Activated CD8-positive, alpha-beta T cell treated with anti-CD3 and anti-CD28 coated beads, Interleukin-2, amount 10 ng/mL, durations not matched to agents 7 days and 5 days (primary cell): Measurements from ENCODE around the gene KBTBD2. TPM values are rescaled to one million over a fixed set of nuclear protein-coding genes. Genes with fewer than 3 reads are reported as not detected.
A peak's percentile ranks its signal among the peaks of the same experiment; 100 is the strongest.
"Not testable (repeated sequence)": the region's sequence is repeated elsewhere in the genome, so short reads cannot be mapped to it uniquely, and the experiment has no call there.

Experiments
- ATAC-seq: fragments of 150-1000 bp; cut with Tn5 transposase; one replicate; pipeline ENCODE4 v1.10.0; 2021; ENCODE audit warnings: moderate library complexity
- CTCF ChIA-PET: fragments of 350-600 bp; sonication (Branson Sonifier 250); formaldehyde crosslinking; loops from one replicate; lab custom pipeline; 2021; ENCODE audit warnings: antibody characterized with exemption; lab: Charles Lee
- POLR2A ChIA-PET: fragments of 350-600 bp; sonication (Branson Sonifier 250); formaldehyde crosslinking; loops from one replicate; lab custom pipeline; 2021; ENCODE audit warnings: antibody characterized with exemption; lab: Charles Lee
- DNase-seq: peaks from one replicate; pipeline ENCODE4 v3.0.0-alpha.2; 2020
- H3K27ac Mint-ChIP-seq: one replicate; pipeline ENCODE4 v1.8.0; 2021; ENCODE audit warnings: mild to moderate bottlenecking, mixed read lengths
- H3K27me3 Mint-ChIP-seq: one replicate; pipeline ENCODE4 v1.8.0; 2021; ENCODE audit warnings: low read depth, mixed read lengths
- H3K36me3 Mint-ChIP-seq: one replicate; pipeline ENCODE4 v1.8.0; 2021; ENCODE audit warnings: low read depth, mixed read lengths
- H3K4me1 Mint-ChIP-seq: one replicate; pipeline ENCODE4 v1.8.0; 2021; ENCODE audit warnings: low read depth, mixed read lengths
- H3K4me3 Mint-ChIP-seq: one replicate; pipeline ENCODE4 v1.8.0; 2021; ENCODE audit warnings: mild to moderate bottlenecking, mixed read lengths
- H3K9me3 Mint-ChIP-seq: one replicate; pipeline ENCODE4 v1.8.0; 2022; ENCODE audit warnings: mixed read lengths; ENCODE audit not compliant: insufficient read depth
- total RNA-seq, 2 experiments: library from RNA; stranded (reverse); gene quantifications; one replicate each; pipeline ENCODE4 v1.2.3, GENCODE V29; 2021

The KBTBD2 gene
- total RNA-seq: 10 to 100 TPM; 37.4 to 37.8 TPM

- peak within 1 kb of the TSS; percentile 95 for H3K4me3 Mint-ChIP-seq
- peaks cover 2% of the 10 kb centered on the region for H3K27me3 Mint-ChIP-seq
- ChIA-PET CTCF (interaction anchor here (0.6 to 3.5 kb wide), 6 partner anchors 10 to 217 kb away, joined by 3 to 34 read pairs (median 8); partner anchors contain the start of gene RP9), POLR2A (interaction anchor here (0.6 to 7.1 kb wide), 23 partner anchors 8 to 396 kb away, joined by 3 to 71 read pairs (median 4); partner anchors contain the start of genes AVL9 and NT5C3A)
- peaks cover 43% of the 10 kb centered on the region for H3K4me1 Mint-ChIP-seq
- DNase-seq (peak; percentile 87), ATAC-seq (peak; percentile 72)
- H3K27ac Mint-ChIP-seq: peak within 1 kb of the TSS; percentile 99
- no peaks in the 10 kb centered on the region for H3K9me3 Mint-ChIP-seq
- H3K36me3 Mint-ChIP-seq: peaks cover 27% of the 10 kb centered on the region
Observed at GRCh38 chr7:32891043-32891799, at the start of gene KBTBD2. Gene KBTBD2, minus strand, starts transcription at chr7:32891760. Its CDS starts 12,156 bp downstream, at chr7:32879604.

- Mint-ChIP-seq H3K9me3 (peaks cover 5% of the 10 kb centered on the region), H3K4me1 (peaks cover 17% of the 10 kb centered on the region), H3K36me3 (peaks cover 4% of the 10 kb centered on the region), H3K27me3 (peaks cover 10% of the 10 kb centered on the region), H3K4me3 (peak overlapping the region; percentile 84), H3K27ac (no peak overlapping the region)
- POLR2A ChIA-PET: interaction anchor here (0.6 to 1.7 kb wide), 2 partner anchors 50 to 75 kb away, joined by 3 to 10 read pairs; partner anchors contain the start of gene KBTBD2
- DNase-seq (no peak), ATAC-seq (no peak)
- CTCF ChIA-PET: interaction anchor here (0.6 to 4.0 kb wide), 10 partner anchors 9 to 167 kb away, joined by 3 to 68 read pairs (median 4); partner anchors contain the start of genes FKBP9 and KBTBD2
Observed at GRCh38 chr7:32941181-32941580, 49.6 kb upstream of the KBTBD2 start.

GRCh38 chr7:32937344-32938174, 46.0 kb upstream of the KBTBD2 start:
- H3K27ac Mint-ChIP-seq: no peak overlapping the region
- H3K4me3 Mint-ChIP-seq: no peak overlapping the region
- POLR2A ChIA-PET: no interaction called here

GRCh38 chr7:32936689-32937088, 45.1 kb upstream of the KBTBD2 start:
- H3K4me1 Mint-ChIP-seq: peaks cover 4% of the 10 kb centered on the region
- POLR2A ChIA-PET: interaction anchor here (1.0 kb wide), 1 partner anchor 46 kb away, joined by 3 read pairs; no protein-coding TSS in a partner anchor
- H3K4me3 Mint-ChIP-seq: no peak overlapping the region
- ATAC-seq (no peak), DNase-seq (no peak)
- no peaks in the 10 kb centered on the region for H3K9me3 Mint-ChIP-seq
- no peaks in the 10 kb centered on the region for H3K36me3 Mint-ChIP-seq
- no peak overlapping the region for H3K27ac Mint-ChIP-seq
- no peaks in the 10 kb centered on the region for H3K27me3 Mint-ChIP-seq
- CTCF ChIA-PET: interaction anchor here (1.6 kb wide), 1 partner anchor 90 kb away, joined by 8 read pairs; no protein-coding TSS in a partner anchor

More at GRCh38 chr7:32937344-32938174, 46.0 kb upstream of the KBTBD2 start:
- CTCF ChIA-PET: interaction anchor here (1.4 to 1.6 kb wide), 2 partner anchors 90 to 91 kb away, joined by 5 to 8 read pairs; no protein-coding TSS in a partner anchor
- no peak for DNase-seq
- no peaks in the 10 kb centered on the region for H3K36me3 Mint-ChIP-seq
- peaks cover 2% of the 10 kb centered on the region for H3K27me3 Mint-ChIP-seq
- ATAC-seq: no peak
- H3K9me3 Mint-ChIP-seq: no peaks in the 10 kb centered on the region
- peaks cover 11% of the 10 kb centered on the region for H3K4me1 Mint-ChIP-seq

- Mint-ChIP-seq H3K4me3 (no peak overlapping the region), H3K27ac (no peak overlapping the region), H3K27me3 (no peaks in the 10 kb centered on the region), H3K9me3 (no peaks in the 10 kb centered on the region), H3K36me3 (no peaks in the 10 kb centered on the region), H3K4me1 (no peaks in the 10 kb centered on the region)
- ChIA-PET POLR2A (no interaction called here), CTCF (no interaction called here)
- DNase-seq: no peak
- ATAC-seq: no peak
Observed at GRCh38 chr7:32935558-32935957, 44.0 kb upstream of the KBTBD2 start.

- DNase-seq (no peak), ATAC-seq (no peak)
- CTCF ChIA-PET: interaction anchor here (3.3 kb wide), 1 partner anchor 84 kb away, joined by 15 read pairs; no protein-coding TSS in a partner anchor
- peaks cover 3% of the 10 kb centered on the region for H3K36me3 Mint-ChIP-seq
- no peak overlapping the region for H3K4me3 Mint-ChIP-seq
- H3K9me3 Mint-ChIP-seq: no peaks in the 10 kb centered on the region
- H3K4me1 Mint-ChIP-seq: no peaks in the 10 kb centered on the region
- POLR2A ChIA-PET: no interaction called here
- H3K27ac Mint-ChIP-seq: no peak overlapping the region
- H3K27me3 Mint-ChIP-seq: no peaks in the 10 kb centered on the region
Observed at GRCh38 chr7:32930378-32930777, 38.8 kb upstream of the KBTBD2 start.

GRCh38 chr7:32929430-32930143, 38.0 kb upstream of the KBTBD2 start:
- Mint-ChIP-seq H3K27ac (no peak overlapping the region), H3K36me3 (peaks cover 3% of the 10 kb centered on the region)
- DNase-seq: no peak

GRCh38 chr7:32928785-32929298, 37.3 kb upstream of the KBTBD2 start:
- POLR2A ChIA-PET: interaction anchor here (0.6 kb wide), 1 partner anchor 21 kb away, joined by 3 read pairs; no protein-coding TSS in a partner anchor
- no peaks in the 10 kb centered on the region for H3K27me3 Mint-ChIP-seq
- peaks cover 3% of the 10 kb centered on the region for H3K36me3 Mint-ChIP-seq
- H3K27ac Mint-ChIP-seq: no peak overlapping the region
- DNase-seq: no peak
- CTCF ChIA-PET: interaction anchor here (0.9 to 3.3 kb wide), 3 partner anchors 13 to 179 kb away, joined by 3 to 15 read pairs (median 4); no protein-coding TSS in a partner anchor
- no peak overlapping the region for H3K4me3 Mint-ChIP-seq
- no peaks in the 10 kb centered on the region for H3K9me3 Mint-ChIP-seq
- no peak for ATAC-seq
- no peaks in the 10 kb centered on the region for H3K4me1 Mint-ChIP-seq

More at GRCh38 chr7:32929430-32930143, 38.0 kb upstream of the KBTBD2 start:
- Mint-ChIP-seq H3K9me3 (no peaks in the 10 kb centered on the region), H3K4me3 (no peak overlapping the region), H3K4me1 (no peaks in the 10 kb centered on the region), H3K27me3 (no peaks in the 10 kb centered on the region)
- CTCF ChIA-PET: interaction anchor here (0.9 to 3.3 kb wide), 3 partner anchors 12 to 179 kb away, joined by 3 to 15 read pairs (median 4); no protein-coding TSS in a partner anchor
- ATAC-seq: no peak
- POLR2A ChIA-PET: no interaction called here

GRCh38 chr7:32921896-32922295, 30.3 kb upstream of the KBTBD2 start:
- ATAC-seq: no peak
- H3K4me3 Mint-ChIP-seq: no peak overlapping the region
- CTCF ChIA-PET: no interaction called here
- H3K4me1 Mint-ChIP-seq: no peaks in the 10 kb centered on the region
- H3K27me3 Mint-ChIP-seq: no peaks in the 10 kb centered on the region
- DNase-seq: no peak
- peaks cover 6% of the 10 kb centered on the region for H3K36me3 Mint-ChIP-seq
- POLR2A ChIA-PET: no interaction called here
- no peak overlapping the region for H3K27ac Mint-ChIP-seq
- H3K9me3 Mint-ChIP-seq: no peaks in the 10 kb centered on the region

GRCh38 chr7:32916994-32917393, 25.4 kb upstream of the KBTBD2 start:
- H3K27ac Mint-ChIP-seq, H3K36me3 Mint-ChIP-seq, H3K9me3 Mint-ChIP-seq, H3K4me1 Mint-ChIP-seq, ATAC-seq, H3K27me3 Mint-ChIP-seq, DNase-seq, H3K4me3 Mint-ChIP-seq, POLR2A ChIA-PET, CTCF ChIA-PET: not testable (repeated sequence)
